H1 (cell line): ENCODE measurements around the gene PRR27. TPM values are rescaled to one million over a fixed set of nuclear protein-coding genes. Genes with fewer than 3 reads are reported as not detected.

Experiments used
- RAD21 ChIP-seq, 2 experiments: IDR thresholded peaks in 1 of 2; conservative IDR thresholded peaks in 1 of 2; 2 replicates each; pipeline ENCODE4 v1.6.1; 2011; ENCODE audit warnings: low read depth in 2 of 2, low read length in 2 of 2, improper control_type of control experiment in 1 of 2, inconsistent platforms in 1 of 2, mild to moderate bottlenecking in 1 of 2, moderate library complexity in 1 of 2
- YY1 ChIP-seq: IDR thresholded peaks from 2 replicates; pipeline ENCODE4 v1.6.1; 2011; ENCODE audit warnings: low read depth, mild to moderate bottlenecking, low read length
- polyA plus RNA-seq, 7 experiments: library from polyadenylated mRNA; depleted of rRNA in 3 of 7; stranded (reverse) in 5 of 7; unstranded in 2 of 7; fragments of >200 nt in 5 of 7; fragments of 200-250 nt in 2 of 7; gene quantifications; 1 replicate in 5 of 7; 2 replicates in 1 of 7; 4 replicates in 1 of 7; pipeline versions ENCODE4 v1.2.1 to v1.2.3, GENCODE V29; 2011 to 2013; ENCODE audit warnings: missing spikeins in 2 of 7, mixed read lengths in 2 of 7
- total RNA-seq: library from RNA; stranded (reverse); fragmentation: NEBNext Ultra II Directional; extraction: Animal tissue kit (Norgen Biotek cat#: 25700); gene quantifications from 2 replicates; pipeline ENCODE4 v1.2.1, GENCODE V29; 2021

The PRR27 gene
- total and polyA plus RNA-seq, 2 of the 8 experiments (the other 6 are each of a cell fraction or from before 2014, with no cell fraction given), result not detected

GRCh38 chr4:70110917-70111316 lies 43.1 kb upstream of the PRR27 start (continued):
- no peak for TF ChIP-seq YY1
- TF ChIP-seq RAD21 (IDR thresholded peaks at IDR 0.05 in 1 of 2, conservative IDR thresholded peaks at IDR 0.05 in 1 of 2; ENCODE audit: low read depth in 2 of 2, low read length in 2 of 2), result no peak
